Duodenal mucosa (tissue), 2 donors: Measurements from ENCODE around the gene TNIK.

Experiments
- H3K27ac ChIP-seq: one replicate; pipeline ENCODE4 v1.7.0; 2013; ENCODE audit warnings: low read depth, low read length
- H3K27me3 ChIP-seq, 2 donors: one replicate each; pipeline ENCODE4 v1.7.0; 2013; ENCODE audit warnings: low read length in 2 of 2, control low read depth in 1 of 2; ENCODE audit not compliant: insufficient read depth in 2 of 2, control insufficient read depth in 1 of 2
- H3K36me3 ChIP-seq, 2 donors: one replicate each; pipeline ENCODE4 v1.7.0; 2013; ENCODE audit warnings: low read length in 2 of 2, control low read depth in 1 of 2; ENCODE audit not compliant: insufficient read depth in 2 of 2, control insufficient read depth in 1 of 2
- H3K4me1 ChIP-seq, 2 donors: one replicate each; pipeline ENCODE4 v1.7.0; 2013; ENCODE audit warnings: low read length in 2 of 2, control low read depth in 1 of 2; ENCODE audit not compliant: insufficient read depth in 2 of 2, control insufficient read depth in 1 of 2
- H3K4me3 ChIP-seq, 2 donors: one replicate each; pipeline ENCODE4 v1.7.0; 2013; ENCODE audit warnings: low read length in 2 of 2, low read depth in 1 of 2
- H3K9ac ChIP-seq, 2 donors: one replicate each; pipeline ENCODE4 v1.7.0; 2013; ENCODE audit warnings: low read length in 2 of 2, low read depth in 1 of 2
- H3K9me3 ChIP-seq, 2 donors: one replicate each; pipeline ENCODE4 v1.7.0; 2013; ENCODE audit warnings: low read length in 2 of 2, control low read depth in 1 of 2; ENCODE audit not compliant: control insufficient read depth in 1 of 2

TNIK gene

DNA sequence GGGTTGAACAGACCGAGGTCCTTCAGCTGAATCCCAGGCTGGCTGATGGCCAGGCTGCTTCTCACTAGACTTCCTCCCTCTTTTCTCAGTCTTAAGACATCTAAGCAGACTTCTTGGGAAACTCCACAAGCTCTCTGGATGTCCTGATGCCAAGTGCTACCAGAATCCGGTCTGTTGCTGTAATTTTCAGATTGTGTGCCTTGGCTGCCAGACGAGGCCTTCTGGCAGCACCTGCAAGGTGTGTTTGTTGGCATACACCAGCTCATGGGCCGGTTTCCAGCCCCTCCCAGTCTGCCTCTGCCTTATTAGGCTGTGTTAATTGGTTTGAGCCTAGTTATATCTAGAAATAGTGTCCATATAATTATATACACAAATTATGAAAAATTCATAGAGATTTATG is 120.6 kb downstream of the TNIK start:
- Histone ChIP-seq H3K4me1 (peaks cover 22 to 46% of the 10 kb centered on the region in 2 donors), H3K27ac (no peak overlapping the region), H3K9me3 (no peaks in the 10 kb centered on the region), H3K36me3 (no peaks in the 10 kb centered on the region), H3K4me3 (no peak overlapping the region), H3K9ac (no peak overlapping the region), H3K27me3 (no peaks in the 10 kb centered on the region)

DNA sequence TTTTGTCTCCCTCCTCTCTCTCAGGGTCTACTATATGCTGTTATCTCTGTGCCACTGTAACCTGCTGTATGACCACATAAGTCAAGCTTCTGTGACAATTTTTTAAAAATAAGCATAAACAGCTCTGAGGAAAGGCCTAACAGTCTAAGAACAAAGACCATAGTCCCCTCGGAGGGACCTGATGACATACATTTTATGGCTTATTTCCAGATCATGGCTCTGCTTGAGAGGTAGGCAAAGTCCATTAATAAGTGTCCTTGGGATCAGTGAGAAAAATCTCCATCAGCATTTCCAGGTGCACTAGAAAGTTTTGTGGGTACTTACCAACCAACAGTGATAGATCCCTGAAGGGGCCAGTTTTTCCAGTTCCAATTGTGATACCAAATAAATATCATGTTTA is 123.8 kb downstream of the TNIK start:
- Histone ChIP-seq H3K4me1 (peaks cover 22 to 55% of the 10 kb centered on the region in 2 donors), H3K27ac (no peak overlapping the region), H3K9ac (no peak overlapping the region), H3K27me3 (no peaks in the 10 kb centered on the region), H3K9me3 (no peaks in the 10 kb centered on the region), H3K4me3 (no peak overlapping the region), H3K36me3 (no peaks in the 10 kb centered on the region)

DNA sequence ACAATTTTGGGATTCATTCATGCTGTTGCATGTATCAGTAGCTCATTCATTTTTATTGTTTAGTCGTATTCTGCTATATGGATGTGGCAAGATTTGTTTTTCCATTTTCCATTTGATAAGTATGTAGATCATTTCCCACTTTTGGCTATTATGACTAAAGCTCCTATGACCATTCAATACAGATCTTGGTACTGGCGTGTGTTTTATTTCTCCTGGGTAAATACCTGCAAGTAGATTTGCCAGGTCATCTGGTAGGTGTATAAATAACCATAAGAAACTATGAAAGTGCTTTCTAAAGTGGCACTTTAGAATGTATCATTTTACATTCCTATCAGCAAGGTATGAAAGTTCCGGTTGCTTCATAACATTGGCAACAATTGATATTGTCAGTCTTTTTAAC is 124.6 kb downstream of the TNIK start:
- Histone ChIP-seq H3K4me1 (peaks cover 22 to 52% of the 10 kb centered on the region in 2 donors), H3K9me3 (no peaks in the 10 kb centered on the region), H3K36me3 (no peaks in the 10 kb centered on the region), H3K27ac (no peak overlapping the region), H3K9ac (no peak overlapping the region), H3K4me3 (no peak overlapping the region), H3K27me3 (no peaks in the 10 kb centered on the region)

DNA sequence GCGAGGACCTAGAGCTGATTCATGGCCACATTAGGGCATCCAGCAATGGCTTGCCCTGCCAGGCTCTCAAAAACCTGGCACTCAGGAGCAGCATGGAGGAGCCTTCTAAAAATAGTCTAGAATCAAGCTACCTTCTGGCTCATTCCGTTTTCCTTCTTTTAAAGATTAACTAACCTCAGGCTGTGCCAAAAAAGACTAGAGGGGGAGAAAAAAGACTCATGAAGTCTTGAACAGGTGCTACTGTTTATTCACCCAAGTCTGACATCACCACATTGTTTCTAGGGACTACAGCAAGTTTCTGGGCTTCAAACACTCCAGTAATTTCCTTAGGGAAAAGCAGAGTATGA is 125.8 kb downstream of the TNIK start:
- Histone ChIP-seq H3K9ac (no peak overlapping the region), H3K27ac (no peak overlapping the region), H3K4me1 (peaks cover 18 to 47% of the 10 kb centered on the region in 2 donors), H3K27me3 (no peaks in the 10 kb centered on the region), H3K9me3 (no peaks in the 10 kb centered on the region), H3K4me3 (no peak overlapping the region), H3K36me3 (no peaks in the 10 kb centered on the region)

DNA sequence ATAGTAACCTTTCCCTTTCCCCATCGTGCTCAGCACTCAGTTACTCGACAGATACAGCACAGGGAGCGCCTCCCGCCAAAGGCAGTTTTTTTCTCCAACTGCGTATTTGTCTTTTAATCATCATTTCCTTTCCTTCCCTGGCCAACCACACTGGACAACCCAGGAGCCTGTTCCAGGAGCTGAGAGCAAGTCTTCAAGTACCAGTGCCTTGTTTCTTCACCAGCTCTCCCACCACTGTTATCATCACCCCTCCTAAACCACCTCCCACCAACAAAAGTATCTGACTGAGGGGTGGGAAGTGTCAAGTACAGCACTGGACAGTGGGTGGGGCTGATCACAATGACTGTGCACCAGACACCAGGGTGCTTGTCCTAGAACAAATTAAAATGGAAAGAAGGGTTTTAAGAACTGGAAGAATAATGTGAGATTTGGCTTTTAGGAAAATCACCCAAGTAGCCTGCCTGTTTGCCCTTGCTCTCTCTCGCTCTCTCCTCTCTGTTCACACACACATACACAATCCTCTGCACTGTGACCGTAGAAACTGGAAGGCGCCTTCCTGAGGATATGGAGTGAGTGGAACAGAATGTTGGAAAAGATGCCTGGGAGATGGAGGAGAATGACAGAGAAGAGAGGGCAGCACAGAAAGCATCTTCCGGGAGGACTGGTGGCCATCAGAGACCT is 126.3 kb downstream of the TNIK start:
- no peak overlapping the region for H3K9ac ChIP-seq
- peaks cover 15 to 44% of the 10 kb centered on the region in 2 donors for H3K4me1 ChIP-seq
- H3K9me3 ChIP-seq: no peaks in the 10 kb centered on the region
- H3K27ac ChIP-seq: no peak overlapping the region
- no peak overlapping the region for H3K4me3 ChIP-seq
- no peaks in the 10 kb centered on the region for H3K27me3 ChIP-seq
- H3K36me3 ChIP-seq: no peaks in the 10 kb centered on the region

DNA sequence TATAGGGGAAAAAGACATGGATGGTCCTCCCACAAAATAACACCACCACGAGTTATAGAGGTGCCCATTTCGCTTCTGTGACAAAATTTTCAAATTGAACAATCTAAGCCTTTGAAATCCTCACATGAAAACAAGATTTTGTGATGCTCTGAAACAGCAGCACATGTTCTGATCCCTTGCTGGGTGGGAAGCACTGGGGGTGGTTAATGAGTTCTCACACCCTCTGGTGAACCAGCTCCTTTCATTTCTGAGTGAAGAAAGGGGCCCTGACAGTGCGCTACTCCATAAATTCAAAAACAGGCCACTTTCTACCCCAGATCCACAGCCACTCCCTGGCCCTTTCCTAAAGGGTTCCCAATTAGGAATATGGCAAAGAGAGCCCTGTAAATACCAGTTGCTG is 129.3 kb downstream of the TNIK start:
- H3K36me3 ChIP-seq: no peaks in the 10 kb centered on the region
- no peaks in the 10 kb centered on the region for H3K9me3 ChIP-seq
- H3K4me1 ChIP-seq: peaks cover 6 to 28% of the 10 kb centered on the region in 2 donors
- H3K9ac ChIP-seq: no peak overlapping the region
- H3K27me3 ChIP-seq: no peaks in the 10 kb centered on the region
- no peak overlapping the region for H3K27ac ChIP-seq
- no peak overlapping the region for H3K4me3 ChIP-seq

DNA sequence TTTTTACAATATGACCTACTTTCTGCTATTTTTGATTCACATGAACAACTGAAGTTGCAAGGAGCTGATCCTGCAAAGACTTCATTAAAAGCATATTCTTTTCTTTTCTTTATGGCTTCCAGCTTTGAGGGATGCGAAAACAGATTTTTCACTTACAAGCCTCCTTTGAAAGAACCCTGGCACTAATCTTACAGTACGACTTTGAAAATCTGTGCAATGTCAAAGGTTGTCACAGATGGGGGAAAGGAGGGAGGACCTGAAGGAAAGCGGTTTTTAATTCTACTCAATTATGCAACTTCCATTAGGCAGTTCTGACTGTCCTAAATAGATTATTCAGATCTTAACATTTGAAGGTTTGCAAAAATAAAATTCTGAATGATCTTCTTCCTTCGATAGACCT is 130.5 kb downstream of the TNIK start:
- Histone ChIP-seq H3K36me3 (no peaks in the 10 kb centered on the region), H3K4me1 (peaks cover 6 to 20% of the 10 kb centered on the region in 2 donors)

DNA sequence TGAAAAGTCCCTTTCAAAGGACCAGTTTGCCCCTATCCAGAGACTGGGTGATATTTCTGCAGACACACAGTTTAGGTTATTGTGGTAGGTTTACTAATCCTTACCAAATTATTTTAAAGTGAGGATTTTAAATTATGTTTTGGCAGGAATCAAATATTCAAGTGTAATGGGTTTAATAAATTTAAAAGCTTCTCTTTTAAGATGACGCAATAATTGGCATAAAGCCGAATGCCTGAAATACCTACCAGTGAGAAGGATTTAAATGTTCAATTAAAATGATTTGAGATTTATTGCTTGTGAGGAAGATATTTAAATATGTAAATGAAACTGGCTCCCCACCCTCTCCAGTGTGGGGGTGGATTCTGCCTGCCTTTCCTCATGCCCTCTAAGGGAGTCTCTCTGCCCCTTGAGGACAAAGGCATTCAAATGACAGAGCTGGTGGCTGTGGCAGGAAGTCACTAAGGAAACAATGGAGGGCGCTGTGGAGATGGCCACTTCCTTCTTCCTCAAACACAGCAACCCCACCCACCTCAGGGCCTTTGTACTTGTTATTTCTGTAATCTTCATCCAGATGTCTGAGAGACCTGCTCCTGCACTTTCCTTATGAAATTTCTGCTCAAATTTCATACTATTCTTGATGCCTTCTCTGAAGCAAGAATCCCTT is 131.7 kb downstream of the TNIK start:
- Histone ChIP-seq H3K9ac (no peak overlapping the region), H3K36me3 (no peaks in the 10 kb centered on the region), H3K27me3 (no peaks in the 10 kb centered on the region), H3K4me1 (peaks cover 6 to 10% of the 10 kb centered on the region in 2 donors), H3K27ac (no peak overlapping the region), H3K9me3 (no peaks in the 10 kb centered on the region), H3K4me3 (no peak overlapping the region)

More for the DNA sequence above, 130.5 kb downstream of the TNIK start:
- H3K9ac ChIP-seq: no peak overlapping the region
- no peak overlapping the region for H3K4me3 ChIP-seq
- no peaks in the 10 kb centered on the region for H3K27me3 ChIP-seq
- no peaks in the 10 kb centered on the region for H3K9me3 ChIP-seq
- H3K27ac ChIP-seq: no peak overlapping the region

DNA sequence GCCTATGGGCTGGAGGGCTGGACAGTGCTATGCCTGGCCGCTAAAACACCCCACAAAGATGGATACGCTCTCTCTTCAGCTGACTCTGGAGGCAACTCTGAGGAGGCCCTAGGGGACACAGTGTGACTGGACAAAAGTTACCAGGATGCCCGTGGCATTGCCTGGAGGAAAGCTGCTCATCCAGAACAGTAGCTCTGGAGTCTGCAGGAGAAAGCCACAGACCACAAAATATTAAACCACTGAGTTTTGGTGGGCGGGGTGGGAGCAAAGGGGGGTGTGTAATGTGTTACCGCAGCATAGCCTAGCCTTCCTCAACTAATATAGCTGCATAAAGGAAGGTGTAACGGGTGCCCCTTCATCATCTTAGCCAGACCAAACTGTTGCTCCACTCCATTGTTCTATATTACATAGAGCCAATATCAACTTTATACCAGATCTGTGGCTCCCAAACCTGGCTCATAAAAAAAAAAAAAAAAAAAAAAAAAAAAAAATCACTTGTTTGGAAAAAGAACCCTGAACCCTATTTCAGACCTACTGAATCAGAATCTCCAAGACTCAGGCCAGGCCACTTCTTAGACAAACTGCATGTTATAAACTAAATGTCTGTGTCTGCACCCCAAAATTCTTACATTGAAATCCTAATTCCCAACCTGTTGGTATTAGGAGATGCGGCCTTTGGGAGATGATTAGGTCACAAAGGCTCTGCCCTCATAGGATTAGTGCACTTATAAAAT is 132.6 kb downstream of the TNIK start:
- Histone ChIP-seq H3K36me3 (no peaks in the 10 kb centered on the region), H3K4me3 (no peak overlapping the region), H3K27ac (no peak overlapping the region), H3K4me1 (peaks cover 6 to 10% of the 10 kb centered on the region in 2 donors), H3K9me3 (no peaks in the 10 kb centered on the region), H3K27me3 (no peaks in the 10 kb centered on the region), H3K9ac (no peak overlapping the region)

DNA sequence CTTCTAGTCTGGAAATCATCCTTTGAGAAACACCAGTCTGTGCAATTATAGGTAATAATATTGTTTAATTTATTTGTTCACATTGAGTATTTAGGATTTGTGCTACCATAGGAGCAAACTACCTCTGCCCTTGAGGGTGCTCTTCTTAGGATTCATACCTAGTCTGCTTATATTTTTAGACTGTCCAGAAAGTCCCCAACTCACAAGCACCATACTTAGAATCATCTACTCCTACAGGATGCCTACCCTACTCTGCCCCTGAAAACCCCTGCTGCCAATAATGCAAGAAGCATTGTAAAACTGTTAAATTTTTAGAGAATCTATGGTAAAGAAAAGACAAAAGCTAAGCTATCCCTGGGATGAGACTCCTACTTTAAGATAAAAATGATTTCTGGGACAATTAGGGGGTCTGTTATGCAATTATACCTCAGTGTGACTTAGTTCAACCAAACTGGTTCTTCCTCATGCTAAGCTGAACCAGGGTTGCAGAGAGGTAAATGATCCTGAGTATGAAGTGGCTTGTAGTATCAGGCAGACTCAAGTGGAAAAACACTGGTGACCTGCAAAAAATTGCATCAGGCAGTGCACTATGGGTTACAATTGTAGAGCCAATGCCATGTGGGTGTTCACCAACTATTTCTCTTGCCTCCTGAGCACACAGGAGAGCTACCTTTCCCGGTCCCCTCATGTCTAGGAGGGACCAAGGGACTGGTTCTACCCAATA is 133.3 kb downstream of the TNIK start:
- H3K27ac ChIP-seq: no peak overlapping the region

More for the DNA sequence above, 133.3 kb downstream of the TNIK start:
- Histone ChIP-seq H3K36me3 (no peaks in the 10 kb centered on the region), H3K4me1 (peaks cover 6 to 10% of the 10 kb centered on the region in 2 donors), H3K9me3 (no peaks in the 10 kb centered on the region), H3K9ac (no peak overlapping the region), H3K27me3 (no peaks in the 10 kb centered on the region), H3K4me3 (no peak overlapping the region)
